T-cell (primary cell): ENCODE data around the gene LDB2. TPM values are rescaled to one million over a fixed set of nuclear protein-coding genes. Genes with fewer than 3 reads are reported as not detected.
"Not testable (repeated sequence)": the region's sequence is repeated elsewhere in the genome, so short reads cannot be mapped to it uniquely, and the experiment has no call there.

Experiments
- ATAC-seq, 4 experiments: fragments of 200-7000 bp in 3 of 4; fragments of 150-1000 bp in 1 of 4; cut with Tn5 transposase; replicated peaks in 1 of 4; 1 replicate in 3 of 4; 2 replicates in 1 of 4; pipeline ENCODE4 v1.10.0; 2021; ENCODE audit warnings: moderate library complexity in 3 of 4, mild to moderate bottlenecking in 2 of 4, moderate number of reproducible peaks in 1 of 4
- CTCF ChIA-PET, 2 donors: fragments of 300-600 bp; sonication (Branson Sonifier 250); formaldehyde crosslinking; loops; one replicate each; lab custom pipeline; 2022; ENCODE audit warnings: antibody characterized with exemption in 2 of 2; lab: Charles Lee
- POLR2A ChIA-PET, 2 donors: fragments of 300-600 bp; sonication (Branson Sonifier 250); formaldehyde crosslinking; loops; one replicate each; lab custom pipeline; 2022; ENCODE audit warnings: antibody characterized with exemption in 2 of 2; lab: Charles Lee
- DNase-seq, 35 experiments: peaks; one replicate each; pipeline versions ENCODE4 v3.0.0 to v3.0.0-alpha.2; 2013 to 2023
- H3K27ac ChIP-seq: one replicate; pipeline ENCODE4 v1.5.1; 2013; ENCODE audit warnings: low read length
- H3K27me3 ChIP-seq, 2 experiments: replicated peaks in 1 of 2; 1 replicate in 1 of 2; 2 replicates in 1 of 2; pipeline versions ENCODE4 v1.6.1 to v1.7.0; 2013; ENCODE audit warnings: low read length in 1 of 2, mixed read lengths in 1 of 2; ENCODE audit not compliant: control insufficient read depth in 2 of 2, insufficient read depth in 2 of 2; ENCODE audit errors: extremely low read depth in 1 of 2
- H3K36me3 ChIP-seq, 2 donors: 1 replicate in 1 of 2; 2 replicates in 1 of 2; pipeline versions ENCODE4 v1.6.1 to v1.7.0; 2013; ENCODE audit warnings: low read length in 1 of 2; ENCODE audit not compliant: control insufficient read depth in 2 of 2, insufficient read depth in 1 of 2; ENCODE audit errors: extremely low read depth in 1 of 2
- H3K4me1 ChIP-seq, 2 experiments: 1 replicate in 1 of 2; 2 replicates in 1 of 2; pipeline versions ENCODE4 v1.6.1 to v1.7.0; 2013; ENCODE audit warnings: low read length in 2 of 2, mixed read lengths in 1 of 2; ENCODE audit not compliant: insufficient read depth in 2 of 2, control insufficient read depth in 1 of 2; ENCODE audit errors: extremely low read depth in 1 of 2
- H3K4me3 ChIP-seq, 2 donors: 1 replicate in 1 of 2; 2 replicates in 1 of 2; pipeline versions ENCODE4 v1.5.1 to v1.7.0; 2013; ENCODE audit warnings: mild to moderate bottlenecking in 2 of 2, low read length in 1 of 2, moderate library complexity in 1 of 2; ENCODE audit not compliant: control insufficient read depth in 1 of 2; ENCODE audit errors: extremely low read depth in 1 of 2
- H3K9me3 ChIP-seq: 2 replicates; pipeline ENCODE4 v1.7.0; 2013
- H3K27ac Mint-ChIP-seq, 2 donors: one replicate each; pipeline ENCODE4 v1.8.0; 2020 to 2021; ENCODE audit warnings: mild to moderate bottlenecking in 2 of 2, mixed read lengths in 2 of 2
- H3K27me3 Mint-ChIP-seq, 2 donors: one replicate each; pipeline ENCODE4 v1.8.0; 2021 to 2022; ENCODE audit warnings: mixed read lengths in 2 of 2
- H3K36me3 Mint-ChIP-seq: one replicate; pipeline ENCODE4 v1.8.0; 2021; ENCODE audit warnings: mixed read lengths
- H3K4me1 Mint-ChIP-seq, 3 donors: one replicate each; pipeline ENCODE4 v1.8.0; 2020 to 2022; ENCODE audit warnings: mixed read lengths in 3 of 3, mild to moderate bottlenecking in 1 of 3
- H3K4me3 Mint-ChIP-seq, 3 donors: one replicate each; pipeline ENCODE4 v1.8.0; 2020 to 2022; ENCODE audit warnings: mild to moderate bottlenecking in 3 of 3, mixed read lengths in 3 of 3, moderate library complexity in 3 of 3
- H3K9me3 Mint-ChIP-seq, 3 donors: one replicate each; pipeline ENCODE4 v1.8.0; 2020 to 2022; ENCODE audit warnings: mixed read lengths in 3 of 3
- WGBS: methylation state at CpG from one replicate; pipeline ENCODE4 v1.1.5; 2013; ENCODE audit warnings: missing lambda C conversion rate; ENCODE audit not compliant: insufficient coverage; 5-methylcytosine and 5-hydroxymethylcytosine counted together
- total RNA-seq, 35 experiments: library from RNA in 6 of 35; stranded (reverse) in 6 of 35; fragments of 120-200 nt in 1 of 35; gene quantifications; one replicate each; pipeline versions ENCODE4 v1.2.1 to v1.2.4 and lab custom pipeline; 2013 to 2026

LDB2 gene
- total RNA-seq, 5 donors from 2014 or later (not counting 1 experiment from before 2014, with no cell fraction given) = 0.15 to 0.82 (median 0.39) TPM; not detected in 2

DNA sequence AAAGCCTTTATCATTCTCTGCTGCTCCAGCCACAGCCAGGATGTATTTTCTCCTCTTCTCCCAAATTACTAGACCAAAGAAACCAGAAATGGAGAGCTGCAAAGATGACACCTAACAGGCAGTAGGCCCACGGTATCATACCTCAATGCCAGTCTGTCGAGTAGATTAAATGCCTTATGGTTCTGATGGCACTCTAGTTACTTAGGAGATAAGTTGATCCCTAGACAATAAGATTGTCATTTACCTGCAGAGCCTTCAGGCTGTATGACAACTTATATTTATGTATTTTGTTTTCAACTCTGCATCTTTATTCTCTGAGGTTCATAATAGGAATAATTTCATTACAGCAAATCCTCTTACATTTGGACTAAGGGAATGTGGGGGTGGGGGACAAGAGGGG lies 262.1 kb downstream of the LDB2 start:
- Histone ChIP-seq H3K36me3 (no peaks in the 10 kb centered on the region), H3K27me3 (no peaks in the 10 kb centered on the region), H3K4me3 (no peak overlapping the region), H3K27ac (no peak overlapping the region), H3K4me1 (no peaks in the 10 kb centered on the region), H3K9me3 (no peaks in the 10 kb centered on the region)
- no peak overlapping the region for H3K27ac Mint-ChIP-seq
- ATAC-seq = no peak
- CTCF ChIA-PET = no interaction called here
- POLR2A ChIA-PET = no interaction called here
- peaks cover 0 to 5% of the 10 kb centered on the region in 2 donors for H3K27me3 Mint-ChIP-seq
- no peaks in the 10 kb centered on the region for H3K36me3 Mint-ChIP-seq
- H3K4me1 Mint-ChIP-seq = no peaks in the 10 kb centered on the region
- H3K4me3 Mint-ChIP-seq = no peak overlapping the region
- peaks cover 0 to 14% (median 3%) of the 10 kb centered on the region in 3 donors for H3K9me3 Mint-ChIP-seq
- no CpG with 5 or more reads among the region's 2 CpGs for WGBS
- DNase-seq = no peak

GRCh38 chr4:16629274-16629673 lies 269.2 kb downstream of the LDB2 start:
- H3K36me3 ChIP-seq, H3K4me1 ChIP-seq, H3K27me3 ChIP-seq, POLR2A ChIA-PET, H3K36me3 Mint-ChIP-seq, H3K9me3 ChIP-seq, DNase-seq, H3K4me3 Mint-ChIP-seq, H3K27ac Mint-ChIP-seq, H3K27ac ChIP-seq, ATAC-seq, H3K4me3 ChIP-seq, CTCF ChIA-PET, H3K27me3 Mint-ChIP-seq, H3K4me1 Mint-ChIP-seq: not testable (repeated sequence)
- 100% methylated on average over 1 of the region's 2 CpGs for WGBS
- H3K9me3 Mint-ChIP-seq = peaks cover 0 to 20% (median 12%) of the 10 kb centered on the region in 3 donors

DNA sequence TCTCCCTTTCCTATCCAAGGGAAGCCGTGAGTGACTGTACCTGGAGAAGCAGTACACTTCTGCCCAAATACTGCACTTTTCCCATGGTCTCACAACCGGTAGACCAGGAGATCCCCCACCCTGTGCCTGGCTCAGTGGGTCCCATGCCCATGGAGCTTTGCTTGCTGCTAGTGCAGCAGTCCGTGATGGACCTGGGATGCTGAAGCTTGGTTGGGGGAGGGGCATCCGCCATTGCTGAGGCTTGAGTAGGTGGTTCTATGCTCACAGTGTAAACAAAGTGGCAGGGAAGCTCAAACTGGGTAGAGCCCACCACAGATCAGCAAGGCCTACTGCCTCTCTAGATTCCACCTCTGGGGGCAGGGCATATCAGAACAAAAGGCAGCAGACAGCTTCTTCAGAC lies 269.6 kb downstream of the LDB2 start:
- peaks cover 0 to 20% (median 7%) of the 10 kb centered on the region in 3 donors for H3K9me3 Mint-ChIP-seq
- H3K27ac ChIP-seq, H3K36me3 Mint-ChIP-seq, H3K4me1 Mint-ChIP-seq, CTCF ChIA-PET, H3K27me3 Mint-ChIP-seq, H3K4me3 ChIP-seq, DNase-seq, H3K36me3 ChIP-seq, H3K4me3 Mint-ChIP-seq, H3K9me3 ChIP-seq, H3K27ac Mint-ChIP-seq, ATAC-seq, H3K4me1 ChIP-seq, H3K27me3 ChIP-seq, POLR2A ChIA-PET: not testable (repeated sequence)
- 80% methylated on average over 1 of the region's 4 CpGs for WGBS

- Mint-ChIP-seq H3K36me3 (no peaks in the 10 kb centered on the region), H3K27me3 (no peaks in the 10 kb centered on the region), H3K4me3 (no peak overlapping the region), H3K27ac (no peak overlapping the region), H3K9me3 (peaks cover 0 to 20% (median 4%) of the 10 kb centered on the region in 3 donors), H3K4me1 (no peaks in the 10 kb centered on the region)
- Histone ChIP-seq H3K4me1 (no peaks in the 10 kb centered on the region), H3K4me3 (no peak overlapping the region), H3K9me3 (no peaks in the 10 kb centered on the region), H3K27ac (no peak overlapping the region), H3K27me3 (peaks cover 0 to 2% of the 10 kb centered on the region in 2 experiments), H3K36me3 (no peaks in the 10 kb centered on the region)
- 53% methylated on average over 5 of the region's 6 CpGs for WGBS
- CTCF ChIA-PET = no interaction called here
- no peak for DNase-seq
- no peak for ATAC-seq
- POLR2A ChIA-PET = no interaction called here
These were observed 270.4 kb downstream of the LDB2 start for GRCh38 chr4:16627999-16628398.

- WGBS = 50% methylated on average over 2 of the region's 5 CpGs
- Mint-ChIP-seq H3K27ac (no peak overlapping the region), H3K4me3 (no peak overlapping the region), H3K9me3 (peaks cover 0 to 20% (median 0%) of the 10 kb centered on the region in 3 donors), H3K4me1 (no peaks in the 10 kb centered on the region), H3K36me3 (no peaks in the 10 kb centered on the region), H3K27me3 (no peaks in the 10 kb centered on the region)
- no peak overlapping the region for H3K27ac ChIP-seq
- peaks cover 0 to 2% of the 10 kb centered on the region in 2 experiments for H3K27me3 ChIP-seq
- ChIA-PET POLR2A (no interaction called here), CTCF (no interaction called here)
- ATAC-seq = no peak
- no peaks in the 10 kb centered on the region for H3K4me1 ChIP-seq
- H3K36me3 ChIP-seq = no peaks in the 10 kb centered on the region
- no peak overlapping the region for H3K4me3 ChIP-seq
- no peaks in the 10 kb centered on the region for H3K9me3 ChIP-seq
- no peak for DNase-seq
These were observed 271.5 kb downstream of the LDB2 start for GRCh38 chr4:16626945-16627344.

DNA sequence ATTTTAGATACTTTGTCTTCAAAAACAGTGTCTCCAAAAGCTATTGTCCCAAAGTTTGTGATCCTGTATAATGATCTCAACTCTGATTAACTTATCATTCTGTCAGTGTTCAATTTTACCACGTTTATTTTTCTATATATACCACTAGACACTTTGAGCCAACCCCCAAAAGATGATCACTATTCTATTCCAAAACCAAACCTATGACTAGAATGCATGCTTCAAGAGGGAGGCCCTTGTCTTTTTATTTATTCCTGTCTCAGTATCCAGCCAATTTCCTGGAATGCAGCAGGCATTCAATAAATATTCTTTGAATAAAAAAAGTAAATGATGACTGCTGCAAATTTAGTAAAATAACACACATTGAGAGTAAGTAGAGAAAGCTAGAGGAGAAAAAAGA lies 275.6 kb downstream of the LDB2 start:
- no peak overlapping the region for H3K4me3 Mint-ChIP-seq
- no peaks in the 10 kb centered on the region for H3K36me3 Mint-ChIP-seq
- Histone ChIP-seq H3K4me3 (no peak overlapping the region), H3K27ac (no peak overlapping the region), H3K36me3 (no peaks in the 10 kb centered on the region), H3K9me3 (no peaks in the 10 kb centered on the region), H3K27me3 (no peaks in the 10 kb centered on the region), H3K4me1 (no peaks in the 10 kb centered on the region)
- 0% methylated on average over 1 of the region's 1 CpG for WGBS
- H3K27me3 Mint-ChIP-seq = no peaks in the 10 kb centered on the region
- H3K4me1 Mint-ChIP-seq = no peaks in the 10 kb centered on the region
- DNase-seq (no peak), ATAC-seq (no peak)
- H3K9me3 Mint-ChIP-seq = no peaks in the 10 kb centered on the region
- POLR2A ChIA-PET = no interaction called here
- no peak overlapping the region for H3K27ac Mint-ChIP-seq
- CTCF ChIA-PET = no interaction called here

DNA sequence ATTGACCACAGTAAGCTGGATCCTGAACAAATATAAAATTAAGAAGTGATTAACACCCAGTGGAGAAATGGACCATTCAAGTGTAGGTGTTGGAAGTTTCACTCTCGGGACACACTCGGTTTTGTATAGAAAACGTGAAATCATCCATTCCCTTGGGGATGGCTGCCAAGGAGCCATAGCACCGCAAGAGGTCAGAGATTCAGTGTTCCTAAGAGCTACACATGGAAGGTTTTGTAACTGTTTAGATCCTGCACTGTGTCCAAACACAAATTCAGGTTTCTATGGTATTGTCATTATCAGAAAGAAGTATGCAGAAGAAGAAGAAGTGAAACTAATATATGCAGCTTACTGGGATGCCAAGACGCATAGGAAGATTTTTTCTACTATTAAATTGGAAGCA lies 281.0 kb downstream of the LDB2 start:
- Histone ChIP-seq H3K9me3 (no peaks in the 10 kb centered on the region), H3K27me3 (peaks cover 0 to 2% of the 10 kb centered on the region in 2 experiments), H3K4me3 (no peak overlapping the region), H3K4me1 (no peaks in the 10 kb centered on the region), H3K27ac (no peak overlapping the region), H3K36me3 (no peaks in the 10 kb centered on the region)
- Mint-ChIP-seq H3K36me3 (no peaks in the 10 kb centered on the region), H3K4me3 (no peak overlapping the region), H3K4me1 (no peaks in the 10 kb centered on the region), H3K27ac (no peak overlapping the region), H3K27me3 (no peaks in the 10 kb centered on the region), H3K9me3 (peaks cover 0 to 6% (median 0%) of the 10 kb centered on the region in 3 donors)
- DNase-seq (no peak), ATAC-seq (no peak)
- no CpG with 5 or more reads among the region's 5 CpGs for WGBS
- CTCF ChIA-PET = no interaction called here
- POLR2A ChIA-PET = no interaction called here
